ENCODE measurements around the gene RBM41.

Gene RBM41

DNA sequence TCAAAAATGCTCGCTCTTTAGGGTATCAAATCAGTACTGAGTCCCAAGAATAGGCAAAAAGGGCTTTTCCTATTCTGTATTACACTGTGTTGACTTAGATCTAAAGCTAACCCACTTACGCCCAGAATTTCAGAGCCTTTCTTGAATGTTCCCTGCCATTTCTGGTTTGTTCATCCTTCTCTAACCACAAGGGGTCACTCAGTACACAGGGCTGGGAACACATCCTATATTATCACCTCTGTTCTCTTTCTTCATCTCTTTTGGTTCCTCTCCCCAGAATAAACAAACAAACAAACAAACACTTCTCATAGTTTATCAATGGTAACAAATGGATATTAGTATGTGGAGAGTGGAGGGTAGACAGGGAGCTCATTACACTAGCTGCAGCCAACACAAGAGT is 93.1 kb downstream of the RBM41 start:
- no peak for DNase-seq (ENCODE audit: low read depth)

DNA sequence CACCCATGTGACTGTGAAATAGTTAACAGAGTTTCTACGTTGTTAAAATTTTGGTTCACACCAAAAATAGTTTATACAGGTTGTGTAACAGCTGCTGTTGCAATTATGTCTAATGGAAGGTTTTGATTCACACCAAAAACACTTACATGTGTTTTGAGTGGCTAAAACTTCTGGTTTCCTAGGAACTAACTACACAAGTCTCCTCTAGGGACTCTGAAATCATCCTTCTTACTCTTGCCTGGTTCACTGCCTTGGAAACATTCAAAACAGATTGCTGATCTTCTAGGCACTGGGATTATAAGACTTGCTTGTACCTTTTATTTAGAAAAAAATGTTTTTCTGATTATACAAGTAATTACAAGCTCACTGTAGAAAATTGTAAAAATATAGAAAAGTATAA is 103.7 kb downstream of the RBM41 start:
- DNase-seq (ENCODE audit: low read depth) = no peak
